NCI-H2171 treated with DMSO at 0.1 percent for 48 hours (cell line): ENCODE results near the gene CHCHD4.

ENCODE experiments used
- DNase-seq: peaks from one replicate; lab custom pipeline; 2025; lab: John Stamatoyannopoulos, UW

The CHCHD4 gene

GRCh38 chr3:14124615-14125192 lies at the start of gene CHCHD4, which contains the start of gene TMEM43:
Gene CHCHD4, minus strand, starts transcription at chr3:14124870. Its CDS starts 194 bp downstream, at chr3:14124676.
Gene TMEM43, plus strand, starts transcription at chr3:14125052. Its CDS starts 142 bp downstream, at chr3:14125194.
- peak; percentile 93 for DNase-seq

GRCh38 chr3:14172496-14172895 lies 47.8 kb upstream of the CHCHD4 start:
- DNase-seq, result no peak

- DNase-seq, result no peak
These were observed 46.0 kb upstream of the CHCHD4 start for GRCh38 chr3:14170531-14171159.

GRCh38 chr3:14169871-14170270 lies 45.2 kb upstream of the CHCHD4 start:
- no peak for DNase-seq

- DNase-seq, result no peak
These were observed 44.8 kb upstream of the CHCHD4 start for GRCh38 chr3:14169435-14169834.

- DNase-seq, result no peak
These were observed 42.4 kb upstream of the CHCHD4 start for GRCh38 chr3:14166877-14167603.

GRCh38 chr3:14162178-14162577 lies 37.5 kb upstream of the CHCHD4 start:
- DNase-seq, result no peak

- no peak for DNase-seq
These were observed 36.6 kb upstream of the CHCHD4 start for GRCh38 chr3:14161282-14161681.

- no peak for DNase-seq
These were observed 34.8 kb upstream of the CHCHD4 start for GRCh38 chr3:14159426-14159825.

- no peak for DNase-seq
These were observed 33.7 kb upstream of the CHCHD4 start for GRCh38 chr3:14158370-14158769.

- DNase-seq, result no peak
These were observed 33.3 kb upstream of the CHCHD4 start for GRCh38 chr3:14157951-14158350.

GRCh38 chr3:14156843-14157561 lies 32.3 kb upstream of the CHCHD4 start:
- DNase-seq, result no peak

- no peak for DNase-seq
These were observed 31.5 kb upstream of the CHCHD4 start for GRCh38 chr3:14156201-14156600.

- DNase-seq, result no peak
These were observed 30.3 kb upstream of the CHCHD4 start for GRCh38 chr3:14154895-14155440.

- no peak for DNase-seq
These were observed 29.6 kb upstream of the CHCHD4 start for GRCh38 chr3:14154276-14154675.

- DNase-seq, result no peak
These were observed 29.0 kb upstream of the CHCHD4 start for GRCh38 chr3:14153663-14154062.

GRCh38 chr3:14152963-14153355 lies 28.3 kb upstream of the CHCHD4 start:
- no peak for DNase-seq

GRCh38 chr3:14152233-14152962 lies 27.7 kb upstream of the CHCHD4 start:
- no peak for DNase-seq

- DNase-seq, result no peak
These were observed 26.9 kb upstream of the CHCHD4 start for GRCh38 chr3:14151471-14152083.

GRCh38 chr3:14150491-14151230 lies 26.0 kb upstream of the CHCHD4 start:
- no peak for DNase-seq
